ENCODE data around the gene EXOC5.

EXOC5 gene

GRCh38 chr14:57168138-57168679 is 100.5 kb downstream of the EXOC5 start:
- no peak for DNase-seq (ENCODE audit: low read depth)

DNA sequence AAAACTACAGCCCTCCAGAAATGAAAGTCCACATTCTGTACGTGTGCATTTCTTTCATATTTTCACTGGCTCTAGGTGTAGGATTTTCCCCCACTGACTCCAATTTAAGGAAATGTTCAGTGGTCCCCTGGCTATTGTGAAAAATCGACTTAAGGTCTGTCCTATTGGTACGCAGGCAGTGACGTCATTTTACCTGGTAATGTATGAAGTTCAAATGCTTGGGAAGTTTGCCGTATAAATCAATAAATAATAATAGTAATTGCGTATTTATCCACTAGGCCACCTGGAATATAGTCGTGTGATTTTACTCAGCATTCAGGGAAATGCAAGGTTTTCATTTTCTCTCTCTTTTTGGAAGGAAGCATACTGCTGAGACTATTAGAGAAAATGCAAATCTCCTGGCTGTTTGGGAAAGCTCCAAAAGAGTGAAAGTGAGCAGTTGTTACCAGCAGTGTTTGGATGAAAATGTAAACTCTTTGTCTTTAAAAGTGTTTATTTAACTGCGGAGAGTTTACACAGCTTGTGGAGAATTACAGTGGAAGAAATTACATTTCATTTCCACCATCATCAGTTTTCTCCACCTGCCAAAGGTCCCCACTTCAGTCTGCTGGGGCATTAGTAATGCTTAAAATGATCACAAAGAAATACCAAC is 107.0 kb downstream of the EXOC5 start:
- no peak for DNase-seq (ENCODE audit: low read depth)

DNA sequence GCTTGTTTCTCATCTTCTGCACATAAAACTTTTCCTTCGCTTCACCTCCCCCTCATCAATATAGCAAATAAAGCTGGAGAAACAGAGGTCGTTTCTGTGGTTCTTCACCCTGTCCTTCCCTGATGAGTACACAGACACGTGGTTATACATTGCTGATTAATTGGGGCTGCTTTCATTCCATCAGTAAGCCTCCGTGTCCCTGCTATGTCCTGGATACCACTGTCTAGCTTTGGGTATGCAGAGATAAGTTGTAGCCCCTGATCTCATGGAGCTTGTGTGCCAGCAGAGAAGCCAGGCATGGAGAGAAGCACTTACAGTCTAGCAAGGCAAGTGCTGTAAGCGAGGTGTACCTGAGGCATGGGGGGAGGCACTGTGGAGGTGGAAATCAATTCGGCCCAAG is 108.4 kb downstream of the EXOC5 start:
- DNase-seq (ENCODE audit: low read depth) = no peak

DNA sequence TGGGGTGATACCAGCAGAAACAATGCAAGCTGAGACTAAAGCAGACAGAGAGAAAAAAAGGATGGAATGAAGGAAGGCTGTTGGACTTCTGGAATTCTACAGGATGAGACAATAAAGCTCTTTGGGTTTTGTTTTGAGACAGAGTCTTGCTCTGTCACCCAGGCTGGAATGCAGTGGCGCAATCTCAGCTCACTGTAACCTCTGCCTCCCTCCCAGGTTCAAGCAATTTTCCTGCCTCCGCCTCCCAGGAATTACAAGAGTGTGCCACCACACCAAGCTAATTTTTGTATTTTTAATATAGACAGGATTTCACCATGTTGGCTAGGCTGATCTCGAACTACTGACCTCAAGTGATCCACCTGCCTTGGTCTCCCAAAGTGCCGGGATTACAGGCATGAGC is 115.4 kb downstream of the EXOC5 start:
- DNase-seq (ENCODE audit: low read depth) = no peak

All from amniotic epithelial cell (primary cell).